Measurements from ENCODE around the gene SPCS2. TPM values are rescaled to one million over a fixed set of nuclear protein-coding genes. Genes with fewer than 3 reads are reported as not detected.

SPCS2 gene
- total RNA-seq, 1 donor from 2014 or later = 120 TPM

GRCh38 chr11:74949753-74950137 is 679 bp downstream of the SPCS2 start:
- H3K79me2 ChIP-seq (ENCODE audit: insufficient read depth, low read length) = peaks cover 64% of the 10 kb centered on the region
- H3K9ac ChIP-seq (ENCODE audit: low read length) = peak overlapping the region; percentile 99
- H3K4me1 ChIP-seq (ENCODE audit: insufficient read depth, low read length) = peaks cover 9% of the 10 kb centered on the region
- H3K36me3 ChIP-seq (ENCODE audit: insufficient read depth, low read length) = peaks cover 7% of the 10 kb centered on the region
- FAIRE-seq (no peak), DNase-seq (ENCODE audit: low read depth) (peak; percentile 41)
- H3K4me2 ChIP-seq (ENCODE audit: low read length) = peak overlapping the region; percentile 95
- H2AFZ ChIP-seq (ENCODE audit: low read depth, low read length) = peak overlapping the region; percentile 61
- Mint-ChIP-seq H3K4me3 (ENCODE audit: unreplicated experiment) (peak overlapping the region; percentile 100), H3K27ac (ENCODE audit: unreplicated experiment) (peak overlapping the region; percentile 98), H3K4me1 (ENCODE audit: low read depth, unreplicated experiment) (peaks cover 6% of the 10 kb centered on the region), H3K27me3 (ENCODE audit: low read depth, unreplicated experiment) (no peaks in the 10 kb centered on the region), H3K36me3 (ENCODE audit: low read depth, unreplicated experiment) (no peaks in the 10 kb centered on the region), H3K9me3 (ENCODE audit: unreplicated experiment) (no peaks in the 10 kb centered on the region)
- TF ChIP-seq CTCF (IDR thresholded peaks at IDR 0.05; ENCODE audit: insufficient read depth, low read depth, low read length) (no peak), EZH2 (IDR thresholded peaks at IDR 0.05; ENCODE audit: insufficient read depth, low read length) (no peak)
- peak overlapping the region; percentile 97 for H3K27ac ChIP-seq (ENCODE audit: low read depth, low read length)
- no peaks in the 10 kb centered on the region for H3K9me3 ChIP-seq (ENCODE audit: insufficient read depth, low read depth, low read length)
- H4K20me1 ChIP-seq (ENCODE audit: insufficient read depth, low read length) = peaks cover 42% of the 10 kb centered on the region
- peak overlapping the region; percentile 98 for H3K4me3 ChIP-seq (ENCODE audit: insufficient read depth, low read depth, low read length)
- H3K27me3 ChIP-seq (ENCODE audit: insufficient read depth, low read length) = no peaks in the 10 kb centered on the region

- H3K4me2 ChIP-seq (ENCODE audit: low read length) = peak overlapping the region; percentile 95
- peak overlapping the region; percentile 99 for H3K9ac ChIP-seq (ENCODE audit: low read length)
- Mint-ChIP-seq H3K27ac (ENCODE audit: unreplicated experiment) (no peak overlapping the region), H3K9me3 (ENCODE audit: unreplicated experiment) (no peaks in the 10 kb centered on the region), H3K36me3 (ENCODE audit: low read depth, unreplicated experiment) (no peaks in the 10 kb centered on the region), H3K4me1 (ENCODE audit: low read depth, unreplicated experiment) (peaks cover 6% of the 10 kb centered on the region), H3K27me3 (ENCODE audit: low read depth, unreplicated experiment) (no peaks in the 10 kb centered on the region), H3K4me3 (ENCODE audit: unreplicated experiment) (peak overlapping the region; percentile 100)
- no peak for DNase-seq (ENCODE audit: low read depth)
- peaks cover 9% of the 10 kb centered on the region for H3K4me1 ChIP-seq (ENCODE audit: insufficient read depth, low read length)
- peaks cover 11% of the 10 kb centered on the region for H3K36me3 ChIP-seq (ENCODE audit: insufficient read depth, low read length)
- no peaks in the 10 kb centered on the region for H3K9me3 ChIP-seq (ENCODE audit: insufficient read depth, low read depth, low read length)
- H3K27me3 ChIP-seq (ENCODE audit: insufficient read depth, low read length) = no peaks in the 10 kb centered on the region
- FAIRE-seq = no peak
- peaks cover 71% of the 10 kb centered on the region for H3K79me2 ChIP-seq (ENCODE audit: insufficient read depth, low read length)
- peaks cover 49% of the 10 kb centered on the region for H4K20me1 ChIP-seq (ENCODE audit: insufficient read depth, low read length)
- TF ChIP-seq CTCF (IDR thresholded peaks at IDR 0.05; ENCODE audit: insufficient read depth, low read depth, low read length) = no peak
- TF ChIP-seq EZH2 (IDR thresholded peaks at IDR 0.05; ENCODE audit: insufficient read depth, low read length) = no peak
- H3K27ac ChIP-seq (ENCODE audit: low read depth, low read length) = peak overlapping the region; percentile 14
- no peak overlapping the region for H2AFZ ChIP-seq (ENCODE audit: low read depth, low read length)
- peak overlapping the region; percentile 98 for H3K4me3 ChIP-seq (ENCODE audit: insufficient read depth, low read depth, low read length)
Observed at GRCh38 chr11:74950374-74950969, 1.4 kb downstream of the SPCS2 start.

- no peaks in the 10 kb centered on the region for H3K27me3 Mint-ChIP-seq (ENCODE audit: low read depth, unreplicated experiment)
- TF ChIP-seq EZH2 (IDR thresholded peaks at IDR 0.05; ENCODE audit: insufficient read depth, low read length) = no peak
- TF ChIP-seq CTCF (IDR thresholded peaks at IDR 0.05; ENCODE audit: insufficient read depth, low read depth, low read length) = no peak
- no peak overlapping the region for H3K27ac Mint-ChIP-seq (ENCODE audit: unreplicated experiment)
- Histone ChIP-seq H4K20me1 (ENCODE audit: insufficient read depth, low read length) (peaks cover 54% of the 10 kb centered on the region), H3K9ac (ENCODE audit: low read length) (no peak overlapping the region), H3K36me3 (ENCODE audit: insufficient read depth, low read length) (peaks cover 11% of the 10 kb centered on the region), H3K79me2 (ENCODE audit: insufficient read depth, low read length) (peaks cover 77% of the 10 kb centered on the region), H3K27me3 (ENCODE audit: insufficient read depth, low read length) (no peaks in the 10 kb centered on the region), H3K27ac (ENCODE audit: low read depth, low read length) (no peak overlapping the region), H3K4me1 (ENCODE audit: insufficient read depth, low read length) (peaks cover 9% of the 10 kb centered on the region), H3K4me3 (ENCODE audit: insufficient read depth, low read depth, low read length) (peak overlapping the region; percentile 98), H3K4me2 (ENCODE audit: low read length) (peak overlapping the region; percentile 95), H3K9me3 (ENCODE audit: insufficient read depth, low read depth, low read length) (no peaks in the 10 kb centered on the region), H2AFZ (ENCODE audit: low read depth, low read length) (no peak overlapping the region)
- H3K9me3 Mint-ChIP-seq (ENCODE audit: unreplicated experiment) = no peaks in the 10 kb centered on the region
- FAIRE-seq (no peak), DNase-seq (ENCODE audit: low read depth) (no peak)
- peaks cover 6% of the 10 kb centered on the region for H3K4me1 Mint-ChIP-seq (ENCODE audit: low read depth, unreplicated experiment)
- peak overlapping the region; percentile 100 for H3K4me3 Mint-ChIP-seq (ENCODE audit: unreplicated experiment)
- no peaks in the 10 kb centered on the region for H3K36me3 Mint-ChIP-seq (ENCODE audit: low read depth, unreplicated experiment)
Observed at GRCh38 chr11:74951226-74951625, 2.2 kb downstream of the SPCS2 start.
